Kidney tubule cell (primary cell): Measurements from ENCODE around the gene CCDC159.

Experiments used
- DNase-seq: peaks from one replicate; pipeline ENCODE4 v3.0.0-alpha.2; 2018; ENCODE audit warnings: low spot score

Gene CCDC159

GRCh38 chr19:11390933-11391680 is 44.8 kb downstream of the CCDC159 start:
- DNase-seq = no peak

DNA sequence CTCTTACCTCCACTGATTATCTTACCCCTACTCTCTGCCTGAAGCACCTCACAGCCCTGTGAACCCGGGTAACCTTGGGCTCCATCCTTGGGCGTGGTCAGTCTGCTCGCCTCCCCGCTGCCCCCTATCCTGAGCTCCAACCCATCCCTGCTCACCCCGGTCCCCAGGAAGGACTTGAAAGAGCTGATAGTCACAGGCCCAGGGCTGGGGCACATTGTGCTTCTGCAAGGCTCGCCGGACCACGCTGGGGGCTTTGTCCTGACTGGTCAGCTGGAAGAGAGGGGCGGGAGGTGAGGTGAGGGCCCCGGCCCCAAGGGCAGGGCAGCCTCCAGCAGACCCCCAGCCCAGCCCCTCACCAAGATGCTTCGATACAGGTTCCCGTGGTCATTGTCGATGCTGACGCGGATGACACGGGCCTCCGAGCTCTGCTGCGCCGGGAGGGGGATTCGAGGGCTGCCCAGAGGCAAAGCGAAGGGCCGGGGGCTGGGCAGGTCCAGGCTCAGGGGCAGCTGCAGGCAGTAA is 50.8 kb downstream of the CCDC159 start:
- no peak for DNase-seq

- no peak for DNase-seq
Observed at GRCh38 chr19:11399667-11400066, 53.3 kb downstream of the CCDC159 start.

- DNase-seq = no peak
Observed at GRCh38 chr19:11400798-11401197, 54.5 kb downstream of the CCDC159 start.

- DNase-seq = no peak
Observed at GRCh38 chr19:11401808-11402543, 55.7 kb downstream of the CCDC159 start.
